Raji (cell line): ENCODE data around the gene ME2.

Source experiments
- POLR2A ChIP-seq: IDR thresholded peaks from 2 replicates; pipeline ENCODE4 v1.6.1; 2011; ENCODE audit warnings: low read depth, low read length, control low read depth; ENCODE audit not compliant: insufficient read depth

ME2 gene

GRCh38 chr18:50981381-50981780, 102.5 kb downstream of the ME2 start:
- no peak for TF ChIP-seq POLR2A

DNA sequence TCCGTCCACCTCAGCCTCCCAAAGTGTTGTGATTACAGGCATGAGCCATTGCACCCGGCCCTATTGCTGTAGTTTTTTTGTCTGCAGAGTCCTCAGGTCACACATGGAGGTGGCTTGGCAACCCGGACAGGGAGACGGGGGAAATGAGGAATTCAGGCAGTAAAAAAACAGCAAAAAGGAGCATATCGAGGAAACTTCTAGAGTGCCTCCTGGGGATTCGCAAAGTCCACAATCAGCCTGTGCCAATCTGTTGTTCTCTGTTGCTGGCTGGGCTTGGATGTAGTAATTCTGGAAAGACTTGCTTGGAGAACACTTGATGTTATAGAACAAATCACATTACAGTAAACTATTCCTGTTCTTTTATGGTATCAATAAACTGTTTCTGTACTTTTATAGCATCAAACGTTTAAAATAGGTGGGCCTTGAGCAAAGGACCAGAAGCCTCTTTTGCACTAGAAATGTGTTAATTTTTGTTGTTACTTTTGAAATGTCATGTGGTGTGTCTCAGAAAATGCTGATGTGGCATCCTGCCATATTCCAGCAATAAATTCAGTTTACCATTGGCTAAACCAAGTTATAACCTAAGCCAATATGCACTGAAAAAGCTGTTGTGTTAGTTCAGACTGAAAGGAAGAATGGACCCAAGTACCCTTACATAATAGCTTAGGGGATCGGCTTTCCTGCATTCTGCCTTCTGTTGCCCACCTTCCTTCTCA, 103.3 kb downstream of the ME2 start:
- no peak for TF ChIP-seq POLR2A

DNA sequence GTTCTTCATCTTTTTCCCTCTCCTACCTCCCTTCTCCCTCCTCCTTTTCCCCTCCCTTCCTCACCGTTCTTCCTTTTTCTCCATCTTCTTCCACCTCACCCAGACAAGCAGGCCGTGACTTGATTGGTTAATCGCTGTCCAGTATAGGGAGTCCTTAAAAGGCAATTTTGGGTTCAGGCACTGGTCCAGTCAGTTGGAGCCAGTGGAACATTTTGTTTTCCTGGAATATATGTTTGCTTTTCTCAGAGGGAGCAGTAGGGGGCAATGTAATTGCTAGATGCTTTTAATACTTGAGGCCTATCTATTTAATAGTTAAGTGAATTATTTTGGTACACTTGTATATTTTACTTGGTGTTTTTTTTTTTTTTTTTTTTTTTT, 103.9 kb downstream of the ME2 start:
- no peak for TF ChIP-seq POLR2A

GRCh38 chr18:50986360-50987087, 107.6 kb downstream of the ME2 start:
- no peak for TF ChIP-seq POLR2A

- TF ChIP-seq POLR2A, result no peak
Measured at GRCh38 chr18:50987261-50987660, 108.3 kb downstream of the ME2 start.

DNA sequence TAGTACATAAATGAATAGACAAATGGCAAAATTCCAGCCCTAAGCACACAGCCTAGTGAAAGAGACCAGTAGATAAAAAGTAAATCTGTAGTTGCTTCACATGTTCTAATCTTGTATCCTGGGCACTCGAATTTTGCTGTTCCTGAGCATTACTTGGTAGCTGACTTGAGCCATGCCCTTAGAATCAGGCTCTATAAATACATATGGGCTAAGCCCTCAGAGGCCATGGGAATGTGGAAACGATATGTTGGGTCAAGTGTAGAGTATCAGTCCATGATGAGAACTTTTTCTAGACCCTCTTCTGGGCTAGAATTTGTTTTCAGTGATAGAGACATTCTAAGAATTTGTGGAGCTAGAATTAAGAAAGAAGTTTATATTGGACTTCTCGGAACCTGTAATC, 110.8 kb downstream of the ME2 start:
- TF ChIP-seq POLR2A, result no peak

DNA sequence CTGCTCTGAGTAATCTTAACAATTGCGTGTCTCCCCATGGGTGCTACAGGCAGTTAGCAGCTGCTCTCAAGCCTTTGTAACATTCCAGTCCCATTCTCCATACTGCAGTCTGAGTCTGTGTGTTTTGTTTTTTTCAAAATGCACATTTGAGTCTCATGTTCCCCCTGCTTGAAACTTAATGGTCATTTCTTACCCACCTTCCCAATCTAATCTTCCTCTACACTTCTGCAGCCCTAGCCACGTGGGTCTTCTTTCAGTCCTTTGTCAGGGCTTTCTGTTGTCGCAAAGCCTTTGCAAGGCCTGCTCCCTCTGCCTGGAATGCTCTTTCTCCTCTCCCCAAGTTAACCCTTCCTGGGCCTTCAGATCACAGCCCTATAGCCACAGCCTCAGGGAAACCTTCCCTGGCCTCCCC, 113.4 kb downstream of the ME2 start:
- no peak for TF ChIP-seq POLR2A

- TF ChIP-seq POLR2A, result no peak
Measured at GRCh38 chr18:50994031-50994430, 115.1 kb downstream of the ME2 start.
